Body of pancreas (tissue), 4 donors: ENCODE data around the gene CMIP. TPM values are rescaled to one million over a fixed set of nuclear protein-coding genes. Genes with fewer than 3 reads are reported as not detected.

Source experiments
- ATAC-seq: fragments of 150-250 bp; one replicate; pipeline ENCODE4 v1.9.1; 2016
- DNase-seq, 4 donors: peaks; one replicate each; pipeline ENCODE4 v3.0.0-alpha.2; 2019
- H3K27ac ChIP-seq, 4 donors: fragments of 200-600 bp; sonication (generic); 1 replicate in 3 of 4; 2 replicates in 1 of 4; pipeline versions ENCODE4 v1.5.1 to v1.6.1; 2016 to 2019; ENCODE audit warnings: mild to moderate bottlenecking in 1 of 4, mixed read lengths in 1 of 4, moderate library complexity in 1 of 4
- H3K27me3 ChIP-seq, 2 donors: fragments of 200-600 bp; sonication (generic); one replicate each; pipeline ENCODE4 v1.6.0; 2016; ENCODE audit warnings: mild to moderate bottlenecking in 1 of 2
- H3K36me3 ChIP-seq, 2 donors: fragments of 200-600 bp; sonication (generic); replicated peaks in 1 of 2; 2 replicates each; pipeline ENCODE4 v1.5.1; 2016; ENCODE audit warnings: low read depth in 2 of 2; ENCODE audit not compliant: insufficient read depth in 1 of 2
- H3K4me1 ChIP-seq: fragments of 200-600 bp; sonication (generic); one replicate; pipeline ENCODE4 v1.6.0; 2016
- H3K4me3 ChIP-seq, 2 donors: fragments of 200-600 bp; sonication (generic); 1 replicate in 1 of 2; 2 replicates in 1 of 2; pipeline ENCODE4 v1.5.1; 2016 to 2019
- H3K9me3 ChIP-seq, 3 donors: fragments of 200-600 bp; sonication (generic); 1 replicate in 2 of 3; 2 replicates in 1 of 3; pipeline ENCODE4 v1.5.1; 2016
- POLR2A ChIP-seq, 3 donors: fragments of 450-650 bp; IDR thresholded peaks; one replicate each; pipeline ENCODE4 v1.6.1; 2016; ENCODE audit warnings: antibody characterized with exemption in 3 of 3, mild to moderate bottlenecking in 2 of 3
- WGBS, 2 donors: methylation state at CpG; one replicate each; pipeline ENCODE4 v1.1.5; 2017; 5-methylcytosine and 5-hydroxymethylcytosine counted together
- intact Hi-C: fragments of 100-400 bp; cut with DNase I; formaldehyde crosslinking; loops from one replicate; pipeline ENCODE4 v1.15.1; 2023
- total RNA-seq, 2 donors: library from RNA; depleted of rRNA; stranded (reverse); fragments of >200 nt; gene quantifications; one replicate each; pipeline ENCODE4 v1.1.0, GENCODE V29; 2016
- TF ChIP-seq, protein P1 (sequence below), 7 experiments: fragments of 450-650 bp in 4 of 7; fragments of 200-600 bp in 3 of 7; sonication (generic) in 3 of 7; IDR thresholded peaks; one replicate each; pipeline ENCODE4 v1.5.1; 2016 to 2019; ENCODE audit warnings: antibody characterized with exemption in 7 of 7

Gene CMIP
- total RNA-seq, 2 donors from 2014 or later, result 18.7 to 18.8 TPM

DNA sequence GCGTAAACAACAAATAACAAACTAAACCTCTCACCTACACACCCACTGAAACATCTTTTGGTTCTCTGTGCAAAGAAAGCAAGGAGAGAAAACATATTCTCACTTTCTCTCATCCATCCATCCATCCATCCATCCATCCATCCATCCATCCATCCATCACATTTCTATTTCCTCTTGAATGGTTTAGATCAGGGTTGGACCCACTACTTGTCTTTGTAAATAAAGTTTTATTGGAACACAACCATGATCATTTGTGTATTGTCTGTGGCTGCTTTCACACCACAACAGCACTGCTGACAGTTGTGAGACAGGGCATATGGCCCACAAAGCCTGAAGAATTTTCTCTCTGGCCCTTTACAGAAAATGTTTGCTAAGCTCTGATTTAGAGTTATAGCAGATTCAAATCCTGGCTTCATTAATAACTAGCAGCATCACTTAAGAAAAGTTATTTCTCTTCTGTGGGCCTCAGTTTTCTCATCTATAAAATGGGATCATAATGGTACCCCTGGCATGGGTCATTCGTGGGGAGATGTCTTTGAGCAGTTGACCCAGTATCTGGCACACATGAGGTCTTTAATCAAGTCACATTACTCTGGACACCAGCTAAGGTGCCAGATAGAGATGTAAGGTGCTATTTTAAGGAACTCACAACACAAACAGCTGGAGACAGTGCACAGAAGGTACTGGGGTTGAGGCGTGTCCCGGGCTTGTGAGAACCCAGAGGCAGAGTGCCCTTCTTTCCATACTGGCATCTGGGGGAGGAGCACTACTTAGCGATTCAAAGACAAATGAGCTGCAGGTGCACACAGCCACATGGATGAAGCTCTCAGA lies 146.3 kb downstream of the CMIP start:
- DNase-seq, result no peak
- no peak for ATAC-seq
- no peak overlapping the region for H3K27ac ChIP-seq
- intact Hi-C loops, result no loop called here
- H3K4me3 ChIP-seq, result no peak overlapping the region
- WGBS, 2 donors, result 61 to 92% methylated on average over 2 to 5 of the region's 5 CpGs
- peaks cover 8% of the 10 kb centered on the region for H3K4me1 ChIP-seq
- no peaks in the 10 kb centered on the region for H3K36me3 ChIP-seq
- TF ChIP-seq POLR2A (IDR thresholded peaks at IDR 0.05), result no peak
- TF ChIP-seq, protein P1, sequence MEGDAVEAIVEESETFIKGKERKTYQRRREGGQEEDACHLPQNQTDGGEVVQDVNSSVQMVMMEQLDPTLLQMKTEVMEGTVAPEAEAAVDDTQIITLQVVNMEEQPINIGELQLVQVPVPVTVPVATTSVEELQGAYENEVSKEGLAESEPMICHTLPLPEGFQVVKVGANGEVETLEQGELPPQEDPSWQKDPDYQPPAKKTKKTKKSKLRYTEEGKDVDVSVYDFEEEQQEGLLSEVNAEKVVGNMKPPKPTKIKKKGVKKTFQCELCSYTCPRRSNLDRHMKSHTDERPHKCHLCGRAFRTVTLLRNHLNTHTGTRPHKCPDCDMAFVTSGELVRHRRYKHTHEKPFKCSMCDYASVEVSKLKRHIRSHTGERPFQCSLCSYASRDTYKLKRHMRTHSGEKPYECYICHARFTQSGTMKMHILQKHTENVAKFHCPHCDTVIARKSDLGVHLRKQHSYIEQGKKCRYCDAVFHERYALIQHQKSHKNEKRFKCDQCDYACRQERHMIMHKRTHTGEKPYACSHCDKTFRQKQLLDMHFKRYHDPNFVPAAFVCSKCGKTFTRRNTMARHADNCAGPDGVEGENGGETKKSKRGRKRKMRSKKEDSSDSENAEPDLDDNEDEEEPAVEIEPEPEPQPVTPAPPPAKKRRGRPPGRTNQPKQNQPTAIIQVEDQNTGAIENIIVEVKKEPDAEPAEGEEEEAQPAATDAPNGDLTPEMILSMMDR (IDR thresholded peaks at IDR 0.05), result no peak
- no peaks in the 10 kb centered on the region for H3K27me3 ChIP-seq
- H3K9me3 ChIP-seq, result no peaks in the 10 kb centered on the region

DNA sequence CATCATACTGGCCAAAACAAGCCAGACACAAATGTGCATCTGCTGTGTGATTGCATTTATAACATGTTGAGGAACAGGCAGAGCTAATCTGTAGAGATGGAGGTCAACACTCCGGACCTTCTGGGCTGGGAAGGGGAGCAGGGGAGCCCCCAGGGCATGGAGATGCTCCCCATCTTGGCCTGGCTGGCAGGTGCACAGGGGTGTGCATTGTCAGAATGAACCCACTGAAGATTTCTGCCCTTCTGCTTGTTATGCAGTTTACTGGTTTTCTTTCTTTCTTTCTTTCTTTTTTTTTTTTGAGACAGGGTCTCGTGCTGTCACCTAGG lies 146.9 kb downstream of the CMIP start:
- Histone ChIP-seq H3K9me3 (no peaks in the 10 kb centered on the region), H3K27me3 (no peaks in the 10 kb centered on the region), H3K36me3 (no peaks in the 10 kb centered on the region), H3K27ac (no peak overlapping the region), H3K4me1 (peaks cover 8% of the 10 kb centered on the region), H3K4me3 (no peak overlapping the region)
- intact Hi-C loops, result no loop called here
- DNase-seq (no peak), ATAC-seq (no peak)
- no peak for TF ChIP-seq POLR2A (IDR thresholded peaks at IDR 0.05)
- TF ChIP-seq, protein P1 (IDR thresholded peaks at IDR 0.05), result no peak
- 86 to 92% methylated on average over 1 to 2 of the region's 2 CpGs for WGBS, 2 donors

- no peak for ATAC-seq
- no peak overlapping the region for H3K27ac ChIP-seq
- intact Hi-C loops, result no loop called here
Observed at GRCh38 chr16:81592353-81592866, 147.8 kb downstream of the CMIP start.

GRCh38 chr16:81593481-81593880 lies 148.9 kb downstream of the CMIP start:
- Histone ChIP-seq H3K9me3 (no peaks in the 10 kb centered on the region), H3K27ac (no peak overlapping the region), H3K4me1 (peaks cover 8% of the 10 kb centered on the region), H3K36me3 (no peaks in the 10 kb centered on the region), H3K4me3 (no peak overlapping the region), H3K27me3 (no peaks in the 10 kb centered on the region)
- WGBS, 2 donors, result 92 to 93% methylated on average over 16 of the region's 16 CpGs
- TF ChIP-seq, protein P1 (IDR thresholded peaks at IDR 0.05), result no peak
- no peak for TF ChIP-seq POLR2A (IDR thresholded peaks at IDR 0.05)
- ATAC-seq (no peak), DNase-seq (no peak)
- intact Hi-C loops, result no loop called here

More at GRCh38 chr16:81592353-81592866, 147.8 kb downstream of the CMIP start:
- H3K27me3 ChIP-seq, result no peaks in the 10 kb centered on the region
- H3K4me1 ChIP-seq, result peaks cover 8% of the 10 kb centered on the region
- peak in 1 of 4 donors; percentile 55 for DNase-seq
- no peaks in the 10 kb centered on the region for H3K36me3 ChIP-seq
- no peak overlapping the region for H3K4me3 ChIP-seq
- no peaks in the 10 kb centered on the region for H3K9me3 ChIP-seq
- TF ChIP-seq, protein P1 (IDR thresholded peaks at IDR 0.05), result no peak
- TF ChIP-seq POLR2A (IDR thresholded peaks at IDR 0.05), result no peak
- WGBS, 2 donors, result 55 to 64% methylated on average over 10 to 11 of the region's 11 CpGs
